Right atrium auricular region (tissue), 2 donors: ENCODE measurements around the gene HEBP1. TPM values are rescaled to one million over a fixed set of nuclear protein-coding genes. Genes with fewer than 3 reads are reported as not detected.

Source experiments
- DNase-seq: peaks from one replicate; pipeline ENCODE4 v3.0.0-alpha.2; 2019; ENCODE audit warnings: low spot score
- H3K27ac ChIP-seq, 2 donors: fragments of 200-600 bp; sonication (generic); 1 replicate in 1 of 2; 2 replicates in 1 of 2; pipeline ENCODE4 v1.5.1; 2016 to 2019
- H3K27me3 ChIP-seq, 2 donors: fragments of 200-600 bp; sonication (generic); one replicate each; pipeline versions ENCODE4 v1.5.1 to v1.6.0; 2017 to 2019
- H3K36me3 ChIP-seq: fragments of 200-600 bp; sonication (generic); one replicate; pipeline ENCODE4 v1.5.1; 2016
- H3K4me1 ChIP-seq, 2 donors: fragments of 200-600 bp; sonication (generic); one replicate each; pipeline versions ENCODE4 v1.5.1 to v1.6.0; 2017 to 2019
- H3K4me3 ChIP-seq, 2 donors: fragments of 200-600 bp; sonication (generic); 1 replicate in 1 of 2; 2 replicates in 1 of 2; pipeline ENCODE4 v1.5.1; 2017 to 2019; ENCODE audit warnings: mild to moderate bottlenecking in 1 of 2, moderate library complexity in 1 of 2
- H3K9me3 ChIP-seq, 2 donors: fragments of 200-600 bp; sonication (generic); one replicate each; pipeline ENCODE4 v1.5.1; 2019
- total RNA-seq, 2 donors: library from RNA; depleted of rRNA; stranded (reverse); fragments of >200 nt; gene quantifications; one replicate each; pipeline ENCODE4 v1.1.0, GENCODE V29; 2016
- TF ChIP-seq, protein P1 (sequence below), 2 donors: fragments of 200-600 bp; sonication (generic); IDR thresholded peaks; one replicate each; pipeline ENCODE4 v1.5.1; 2019; ENCODE audit warnings: antibody characterized with exemption in 2 of 2

Gene HEBP1
- total RNA-seq, 2 donors from 2014 or later = 29.4 to 30.0 TPM

DNA sequence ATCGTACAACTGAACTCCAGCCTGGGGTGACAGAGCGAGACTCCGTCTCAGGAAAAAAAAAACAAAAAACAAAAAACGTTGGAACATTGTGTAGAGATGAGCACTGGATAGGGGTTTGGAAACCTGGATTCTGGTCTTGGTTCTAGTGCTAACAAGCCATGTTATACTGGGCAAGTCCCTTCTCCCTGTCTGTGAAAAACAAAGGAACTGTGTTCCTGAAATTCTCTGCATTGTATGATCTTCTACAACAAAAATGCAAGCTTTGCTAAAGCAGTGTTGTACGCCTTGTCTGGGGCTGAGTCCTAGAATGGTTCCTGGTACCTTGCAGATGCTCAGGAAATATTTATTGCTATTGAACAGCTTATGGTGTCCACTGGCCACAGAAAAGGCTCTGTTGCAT is 61.5 kb downstream of the HEBP1 start:
- H3K36me3 ChIP-seq = no peaks in the 10 kb centered on the region
- H3K27ac ChIP-seq = no peak overlapping the region
- no peaks in the 10 kb centered on the region for H3K27me3 ChIP-seq
- DNase-seq = no peak
- no peak overlapping the region for H3K4me3 ChIP-seq
- TF ChIP-seq, protein P1, sequence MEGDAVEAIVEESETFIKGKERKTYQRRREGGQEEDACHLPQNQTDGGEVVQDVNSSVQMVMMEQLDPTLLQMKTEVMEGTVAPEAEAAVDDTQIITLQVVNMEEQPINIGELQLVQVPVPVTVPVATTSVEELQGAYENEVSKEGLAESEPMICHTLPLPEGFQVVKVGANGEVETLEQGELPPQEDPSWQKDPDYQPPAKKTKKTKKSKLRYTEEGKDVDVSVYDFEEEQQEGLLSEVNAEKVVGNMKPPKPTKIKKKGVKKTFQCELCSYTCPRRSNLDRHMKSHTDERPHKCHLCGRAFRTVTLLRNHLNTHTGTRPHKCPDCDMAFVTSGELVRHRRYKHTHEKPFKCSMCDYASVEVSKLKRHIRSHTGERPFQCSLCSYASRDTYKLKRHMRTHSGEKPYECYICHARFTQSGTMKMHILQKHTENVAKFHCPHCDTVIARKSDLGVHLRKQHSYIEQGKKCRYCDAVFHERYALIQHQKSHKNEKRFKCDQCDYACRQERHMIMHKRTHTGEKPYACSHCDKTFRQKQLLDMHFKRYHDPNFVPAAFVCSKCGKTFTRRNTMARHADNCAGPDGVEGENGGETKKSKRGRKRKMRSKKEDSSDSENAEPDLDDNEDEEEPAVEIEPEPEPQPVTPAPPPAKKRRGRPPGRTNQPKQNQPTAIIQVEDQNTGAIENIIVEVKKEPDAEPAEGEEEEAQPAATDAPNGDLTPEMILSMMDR (IDR thresholded peaks at IDR 0.05) = no peak
- no peaks in the 10 kb centered on the region for H3K4me1 ChIP-seq
- no peaks in the 10 kb centered on the region for H3K9me3 ChIP-seq

GRCh38 chr12:12936983-12937491 is 63.0 kb downstream of the HEBP1 start:
- no peaks in the 10 kb centered on the region for H3K27me3 ChIP-seq
- H3K4me3 ChIP-seq = no peak overlapping the region
- TF ChIP-seq, protein P1 (IDR thresholded peaks at IDR 0.05) = no peak
- H3K27ac ChIP-seq = no peak overlapping the region
- H3K9me3 ChIP-seq = no peaks in the 10 kb centered on the region
- H3K4me1 ChIP-seq = no peaks in the 10 kb centered on the region
- no peaks in the 10 kb centered on the region for H3K36me3 ChIP-seq
- DNase-seq = peak; percentile 32

DNA sequence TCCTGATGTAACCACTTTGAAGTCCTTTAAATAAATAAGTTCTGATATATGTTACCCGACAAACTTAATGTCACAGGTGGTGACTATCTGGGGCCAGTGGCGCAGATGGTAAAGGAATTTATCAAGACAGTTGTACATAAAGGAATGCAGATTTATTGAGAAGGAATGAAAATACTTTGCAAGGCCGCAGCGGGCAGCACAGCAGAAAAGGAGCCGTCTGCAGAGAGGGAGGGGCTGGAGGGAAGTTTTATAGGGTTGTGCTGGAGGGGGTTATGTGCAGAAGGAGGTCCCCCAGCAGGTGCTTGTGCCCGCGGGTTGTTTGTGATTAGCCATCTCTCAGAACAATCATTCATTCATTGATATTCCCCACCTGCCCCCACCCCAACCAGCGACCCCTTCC is 65.5 kb downstream of the HEBP1 start:
- Histone ChIP-seq H3K9me3 (no peaks in the 10 kb centered on the region), H3K4me1 (no peaks in the 10 kb centered on the region), H3K36me3 (no peaks in the 10 kb centered on the region), H3K27me3 (no peaks in the 10 kb centered on the region), H3K4me3 (no peak overlapping the region), H3K27ac (no peak overlapping the region)
- peak; percentile 47 for DNase-seq
- TF ChIP-seq, protein P1 (IDR thresholded peaks at IDR 0.05) = no peak

DNA sequence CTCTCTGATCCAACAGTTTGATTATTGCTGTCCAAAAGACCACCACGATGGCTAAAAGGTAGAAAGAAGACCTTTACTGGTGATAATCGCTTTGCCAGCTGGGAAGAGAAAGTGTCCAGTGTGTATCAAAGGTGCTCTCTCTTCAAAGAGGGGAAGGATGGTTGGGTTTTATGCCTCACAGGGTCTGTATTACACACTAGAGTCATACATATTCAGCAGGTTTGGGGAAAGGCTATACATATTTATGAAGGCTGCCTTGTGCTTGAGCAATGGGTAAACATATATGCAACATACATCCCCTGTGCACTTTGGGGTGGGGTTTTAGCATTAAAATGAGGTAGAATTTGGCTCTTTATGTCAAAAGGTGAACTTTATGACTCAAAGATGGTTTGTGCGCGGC is 66.3 kb downstream of the HEBP1 start:
- Histone ChIP-seq H3K4me1 (no peaks in the 10 kb centered on the region), H3K27ac (no peak overlapping the region), H3K36me3 (no peaks in the 10 kb centered on the region), H3K4me3 (no peak overlapping the region), H3K9me3 (no peaks in the 10 kb centered on the region), H3K27me3 (no peaks in the 10 kb centered on the region)
- peak; percentile 1 for DNase-seq
- TF ChIP-seq, protein P1 (IDR thresholded peaks at IDR 0.05) = no peak

DNA sequence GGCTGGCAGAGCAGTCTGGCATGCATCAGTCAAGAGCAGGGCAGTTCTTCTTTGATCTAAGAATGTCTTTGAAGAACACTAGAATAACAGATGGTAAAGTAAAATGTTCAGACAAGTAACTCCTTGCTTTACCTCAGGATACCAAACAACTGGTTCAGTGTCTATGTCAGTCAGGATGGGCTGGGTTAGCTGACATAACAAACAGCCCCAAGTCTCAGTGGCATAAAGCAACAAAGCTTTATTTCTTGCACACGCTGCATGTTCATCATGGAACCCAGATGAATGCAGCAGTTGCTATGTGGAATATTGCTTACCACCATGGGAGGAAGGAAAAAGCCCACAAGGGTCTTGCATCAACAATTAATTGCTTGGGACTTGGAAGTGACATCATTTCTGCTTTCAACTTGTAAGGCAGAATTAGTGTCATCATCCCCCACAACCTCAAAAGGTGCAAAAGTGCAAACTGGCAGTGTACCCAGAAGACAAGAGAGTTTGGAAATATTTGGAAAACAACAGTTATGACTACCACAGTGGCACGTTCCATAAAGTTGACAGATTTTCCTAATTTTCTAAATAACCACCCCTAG is 69.3 kb downstream of the HEBP1 start:
- no peaks in the 10 kb centered on the region for H3K27me3 ChIP-seq
- TF ChIP-seq, protein P1 (IDR thresholded peaks at IDR 0.05) = no peak

GRCh38 chr12:12929696-12930095 is 70.4 kb downstream of the HEBP1 start:
- TF ChIP-seq, protein P1 (IDR thresholded peaks at IDR 0.05) = no peak
- no peaks in the 10 kb centered on the region for H3K36me3 ChIP-seq

More for the DNA sequence above, 69.3 kb downstream of the HEBP1 start:
- Histone ChIP-seq H3K9me3 (no peaks in the 10 kb centered on the region), H3K27ac (no peak overlapping the region), H3K4me3 (no peak overlapping the region), H3K4me1 (no peaks in the 10 kb centered on the region), H3K36me3 (no peaks in the 10 kb centered on the region)
- DNase-seq = peak; percentile 11

More at GRCh38 chr12:12929696-12930095, 70.4 kb downstream of the HEBP1 start:
- no peaks in the 10 kb centered on the region for H3K4me1 ChIP-seq
- H3K4me3 ChIP-seq = no peak overlapping the region
- H3K27ac ChIP-seq = no peak overlapping the region
- DNase-seq = peak; percentile 52
- H3K9me3 ChIP-seq = no peaks in the 10 kb centered on the region
- H3K27me3 ChIP-seq = no peaks in the 10 kb centered on the region
